ENCODE data around the gene MS4A15. TPM values are rescaled to one million over a fixed set of nuclear protein-coding genes. Genes with fewer than 3 reads are reported as not detected.

The MS4A15 gene
- total and polyA plus RNA-seq, 10 of the 15 experiments (the other 5 are each of a cell fraction or from before 2014, with no cell fraction given): 0.05 to 0.84 (median 0.45) TPM

DNA sequence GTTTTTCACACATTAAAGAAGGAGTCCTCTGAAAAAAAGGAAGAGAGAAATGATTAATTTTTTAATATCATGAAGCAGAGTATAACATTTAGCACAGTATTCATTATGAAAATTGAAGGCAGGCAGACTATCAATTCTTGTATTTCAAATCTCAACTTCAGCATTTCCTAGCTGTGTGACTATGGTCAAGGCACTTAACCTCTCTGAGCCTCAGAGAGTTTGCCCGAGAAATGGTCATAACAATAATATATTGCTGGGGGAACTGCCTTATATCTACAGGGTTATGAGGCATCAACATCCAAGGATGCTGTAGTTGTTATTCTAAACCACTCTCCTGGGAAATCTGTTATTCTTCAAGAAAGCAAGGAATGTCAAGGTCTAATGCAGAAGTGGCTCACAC, 31.1 kb upstream of the MS4A15 start:
- ChIA-PET POLR2A (no interaction called here), CTCF (no interaction called here), SMC1A (ENCODE audit: uncharacterized antibody, unreplicated experiment) (no interaction called here), RAD21 (ENCODE audit: unreplicated experiment) (no interaction called here)
- Histone ChIP-seq H3K9me3 (replicated peaks; ENCODE audit: control insufficient read depth, insufficient read depth, low read length) (no peaks in the 10 kb centered on the region), H3K79me2 (ENCODE audit: control insufficient read depth, insufficient read depth, low read length) (no peaks in the 10 kb centered on the region), H3K36me3 (ENCODE audit: control insufficient read depth in 2 of 2, insufficient read depth in 2 of 2, low read length in 1 of 2) (no peaks in the 10 kb centered on the region), H3K27me3 (replicated peaks in 1 of 2; ENCODE audit: control insufficient read depth in 2 of 2, insufficient read depth in 2 of 2, low read length in 1 of 2) (no peaks in the 10 kb centered on the region), H3K9ac (ENCODE audit: control insufficient read depth, insufficient read depth, low read length) (no peak overlapping the region), H3K4me3 (no peak overlapping the region), H3K4me2 (ENCODE audit: control insufficient read depth, insufficient read depth) (no peak overlapping the region), H3K4me1 (ENCODE audit: control insufficient read depth, insufficient read depth, low read length) (no peaks in the 10 kb centered on the region), H4K20me1 (ENCODE audit: control insufficient read depth, insufficient read depth) (no peaks in the 10 kb centered on the region), H3K27ac (ENCODE audit: control insufficient read depth, insufficient read depth) (no peak overlapping the region), H2AFZ (ENCODE audit: control insufficient read depth, low read depth, low read length) (no peak overlapping the region)
- ATAC-seq (no peak), DNase-seq (ENCODE audit: low read depth, low spot score) (no peak), FAIRE-seq (no peak)
- intact Hi-C loops (cut with micrococcal nuclease; ENCODE audit: unreplicated experiment): no loop called here
- no TSS peak for BruUV-seq (replicated peaks)
- TF ChIP-seq RELA (IDR thresholded peaks at IDR 0.05; ENCODE audit: borderline replicate concordance, partially characterized antibody) (no peak), SP1 (IDR thresholded peaks at IDR 0.05; ENCODE audit: low read depth, low read length) (no peak)
- 50% methylated on average over 1 of the region's 1 CpG for WGBS (ENCODE audit: insufficient coverage, insufficient replicate concordance, low lambda C conversion rate, missing lambda C conversion rate)
- in situ Hi-C loops (cut with MboI): no loop called here

DNA sequence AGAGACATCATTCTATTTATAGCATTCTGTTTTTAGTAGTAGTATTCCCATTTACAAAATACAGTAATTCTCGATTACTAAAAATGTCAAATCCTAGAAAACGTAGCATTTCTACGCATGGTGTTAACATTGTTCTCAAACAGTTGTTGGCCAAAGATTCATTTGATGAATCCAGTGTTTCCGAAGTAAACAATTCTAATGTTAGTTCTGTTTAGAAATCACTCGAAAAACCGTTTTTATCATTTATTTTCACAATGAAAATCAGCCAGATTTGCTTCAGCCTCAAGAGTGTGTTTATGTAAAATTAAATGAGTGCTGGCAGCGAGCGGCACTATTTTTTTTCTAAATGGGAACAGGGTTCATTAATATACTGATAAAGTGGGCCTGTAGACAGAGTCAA, 25.1 kb upstream of the MS4A15 start:
- no TSS peak for BruUV-seq (replicated peaks)
- RAD21 ChIA-PET (ENCODE audit: unreplicated experiment): no interaction called here
- Histone ChIP-seq H3K27ac (ENCODE audit: control insufficient read depth, insufficient read depth) (no peak overlapping the region), H3K4me3 (no peak overlapping the region), H3K4me1 (ENCODE audit: control insufficient read depth, insufficient read depth, low read length) (no peaks in the 10 kb centered on the region), H3K9me3 (replicated peaks; ENCODE audit: control insufficient read depth, insufficient read depth, low read length) (no peaks in the 10 kb centered on the region), H3K27me3 (replicated peaks in 1 of 2; ENCODE audit: control insufficient read depth in 2 of 2, insufficient read depth in 2 of 2, low read length in 1 of 2) (no peaks in the 10 kb centered on the region), H3K36me3 (ENCODE audit: control insufficient read depth in 2 of 2, insufficient read depth in 2 of 2, low read length in 1 of 2) (no peaks in the 10 kb centered on the region), H4K20me1 (ENCODE audit: control insufficient read depth, insufficient read depth) (no peaks in the 10 kb centered on the region), H3K79me2 (ENCODE audit: control insufficient read depth, insufficient read depth, low read length) (no peaks in the 10 kb centered on the region), H3K9ac (ENCODE audit: control insufficient read depth, insufficient read depth, low read length) (no peak overlapping the region), H2AFZ (ENCODE audit: control insufficient read depth, low read depth, low read length) (no peak overlapping the region), H3K4me2 (ENCODE audit: control insufficient read depth, insufficient read depth) (no peak overlapping the region)
- FAIRE-seq (no peak), ATAC-seq (no peak), DNase-seq (ENCODE audit: low read depth, low spot score) (no peak)
- POLR2A ChIA-PET: no interaction called here
- CTCF ChIA-PET: no interaction called here
- in situ Hi-C loops (cut with MboI) (no loop called here), intact Hi-C loops (cut with micrococcal nuclease; ENCODE audit: unreplicated experiment) (no loop called here)
- WGBS (ENCODE audit: insufficient coverage, insufficient replicate concordance, low lambda C conversion rate, missing lambda C conversion rate): 50% methylated on average over 8 of the region's 8 CpGs
- TF ChIP-seq TCF12 (IDR thresholded peaks at IDR 0.05; ENCODE audit: low read depth, low read length): no peak
- TF ChIP-seq NR2C1 (IDR thresholded peaks at IDR 0.05): no peak
- TF ChIP-seq, protein P1, sequence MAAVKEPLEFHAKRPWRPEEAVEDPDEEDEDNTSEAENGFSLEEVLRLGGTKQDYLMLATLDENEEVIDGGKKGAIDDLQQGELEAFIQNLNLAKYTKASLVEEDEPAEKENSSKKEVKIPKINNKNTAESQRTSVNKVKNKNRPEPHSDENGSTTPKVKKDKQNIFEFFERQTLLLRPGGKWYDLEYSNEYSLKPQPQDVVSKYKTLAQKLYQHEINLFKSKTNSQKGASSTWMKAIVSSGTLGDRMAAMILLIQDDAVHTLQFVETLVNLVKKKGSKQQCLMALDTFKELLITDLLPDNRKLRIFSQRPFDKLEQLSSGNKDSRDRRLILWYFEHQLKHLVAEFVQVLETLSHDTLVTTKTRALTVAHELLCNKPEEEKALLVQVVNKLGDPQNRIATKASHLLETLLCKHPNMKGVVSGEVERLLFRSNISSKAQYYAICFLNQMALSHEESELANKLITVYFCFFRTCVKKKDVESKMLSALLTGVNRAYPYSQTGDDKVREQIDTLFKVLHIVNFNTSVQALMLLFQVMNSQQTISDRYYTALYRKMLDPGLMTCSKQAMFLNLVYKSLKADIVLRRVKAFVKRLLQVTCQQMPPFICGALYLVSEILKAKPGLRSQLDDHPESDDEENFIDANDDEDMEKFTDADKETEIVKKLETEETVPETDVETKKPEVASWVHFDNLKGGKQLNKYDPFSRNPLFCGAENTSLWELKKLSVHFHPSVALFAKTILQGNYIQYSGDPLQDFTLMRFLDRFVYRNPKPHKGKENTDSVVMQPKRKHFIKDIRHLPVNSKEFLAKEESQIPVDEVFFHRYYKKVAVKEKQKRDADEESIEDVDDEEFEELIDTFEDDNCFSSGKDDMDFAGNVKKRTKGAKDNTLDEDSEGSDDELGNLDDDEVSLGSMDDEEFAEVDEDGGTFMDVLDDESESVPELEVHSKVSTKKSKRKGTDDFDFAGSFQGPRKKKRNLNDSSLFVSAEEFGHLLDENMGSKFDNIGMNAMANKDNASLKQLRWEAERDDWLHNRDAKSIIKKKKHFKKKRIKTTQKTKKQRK (IDR thresholded peaks at IDR 0.05; ENCODE audit: low read depth, low read length): no peak
- no peak for TF ChIP-seq NFXL1 (IDR thresholded peaks at IDR 0.05; ENCODE audit: borderline replicate concordance)
- SMC1A ChIA-PET (ENCODE audit: uncharacterized antibody, unreplicated experiment): no interaction called here

Data from GM12878 (cell line).